Neural cell (in vitro differentiated cells): ENCODE results near the gene DCHS1. TPM values are rescaled to one million over a fixed set of nuclear protein-coding genes. Genes with fewer than 3 reads are reported as not detected.

Source experiments
- H2AFZ ChIP-seq: fragments of 200-600, 300-800 bp; sonication (generic), shearing (Covaris generic); 2 replicates; pipeline ENCODE4 v1.6.0; 2014; ENCODE audit warnings: low read depth, mild to moderate bottlenecking, antibody characterized with exemption, low read length, moderate library complexity
- H3F3A ChIP-seq: fragments of 200-600 bp; shearing (Covaris generic); 2 replicates; pipeline ENCODE4 v1.6.1; 2016; ENCODE audit warnings: mild to moderate bottlenecking, moderate library complexity, mixed read lengths, antibody characterized with exemption, low read length; ENCODE audit not compliant: insufficient read depth, poor library complexity, severe bottlenecking
- H3K27ac ChIP-seq: fragments of 200-600, 300-800 bp; sonication (generic), shearing (Covaris generic); 2 replicates; pipeline ENCODE4 v1.5.1; 2014; ENCODE audit warnings: mild to moderate bottlenecking, low read length, moderate library complexity
- H3K27me3 ChIP-seq: fragments of 300-800, 200-600 bp; sonication (generic), shearing (Covaris generic); 2 replicates; pipeline ENCODE4 v1.6.0; 2014; ENCODE audit warnings: mild to moderate bottlenecking, low read depth, low read length, moderate library complexity; ENCODE audit not compliant: insufficient read depth
- H3K36me3 ChIP-seq: fragments of 300-800, 200-600 bp; sonication (generic), shearing (Covaris generic); 2 replicates; pipeline ENCODE4 v1.5.1; 2014; ENCODE audit warnings: mild to moderate bottlenecking, antibody characterized with exemption, low read length, moderate library complexity; ENCODE audit not compliant: insufficient read depth
- H3K4me2 ChIP-seq: fragments of 300-800, 200-600 bp; sonication (generic), shearing (Covaris generic); 2 replicates; pipeline ENCODE4 v1.6.0; 2014; ENCODE audit warnings: mild to moderate bottlenecking, low read length
- H3K4me3 ChIP-seq: fragments of 300-800, 200-600 bp; sonication (generic), shearing (Covaris generic); 2 replicates; pipeline ENCODE4 v1.5.1; 2014; ENCODE audit warnings: mild to moderate bottlenecking, low read length, moderate library complexity
- H3K79me2 ChIP-seq: fragments of 200-600 bp; shearing (Covaris generic); replicated peaks from 2 replicates; pipeline ENCODE4 v1.6.0; 2014; ENCODE audit warnings: mild to moderate bottlenecking, low read length, moderate library complexity; ENCODE audit not compliant: insufficient read depth
- H3K9ac ChIP-seq: fragments of 300-800, 200-600 bp; sonication (generic), shearing (Covaris generic); 2 replicates; pipeline ENCODE4 v1.6.1; 2016; ENCODE audit warnings: mild to moderate bottlenecking, low read length, mixed read lengths
- H3K9me2 ChIP-seq: fragments of 200-600 bp; shearing (Covaris generic); 2 replicates; pipeline ENCODE4 v1.6.1; 2016; ENCODE audit warnings: mild to moderate bottlenecking, low read length, mixed read lengths; ENCODE audit not compliant: insufficient read depth
- H3K9me3 ChIP-seq: fragments of 200-600, 300-800 bp; sonication (generic), shearing (Covaris generic); 2 replicates; pipeline ENCODE4 v1.6.1; 2016; ENCODE audit warnings: mild to moderate bottlenecking, mixed run types, low read length, moderate library complexity, mixed read lengths
- H4K20me1 ChIP-seq: fragments of 200-600 bp; shearing (Covaris generic); 2 replicates; pipeline ENCODE4 v1.6.1; 2016; ENCODE audit warnings: mild to moderate bottlenecking, mixed run types; ENCODE audit not compliant: insufficient read depth
- EP300 ChIP-seq: fragments of 450-650 bp; conservative IDR thresholded peaks from 2 replicates; pipeline ENCODE4 v1.6.1; 2014; ENCODE audit warnings: antibody characterized with exemption, mild to moderate bottlenecking, moderate library complexity; ENCODE audit not compliant: poor library complexity, severe bottlenecking
- EZH2 ChIP-seq: fragments of 200-600, 300-800 bp; shearing (Covaris generic), sonication (generic); IDR thresholded peaks from 2 replicates; pipeline ENCODE4 v1.6.1; 2014; ENCODE audit warnings: antibody characterized with exemption, low read length, borderline replicate concordance, mild to moderate bottlenecking; ENCODE audit not compliant: insufficient read depth, poor library complexity, severe bottlenecking
- MXI1 ChIP-seq: fragments of 450-650 bp; conservative IDR thresholded peaks from 2 replicates; pipeline ENCODE4 v1.6.1; 2014; ENCODE audit warnings: antibody characterized with exemption, mild to moderate bottlenecking; ENCODE audit not compliant: poor library complexity, severe bottlenecking
- POLR2AphosphoS5 ChIP-seq: IDR thresholded peaks from 2 replicates; pipeline ENCODE4 v1.6.1; 2012
- RAD21 ChIP-seq: fragments of 450-650 bp; conservative IDR thresholded peaks from 2 replicates; pipeline ENCODE4 v1.6.1; 2014; ENCODE audit warnings: antibody characterized with exemption, mild to moderate bottlenecking, moderate library complexity
- SMC3 ChIP-seq: fragments of 450-650 bp; conservative IDR thresholded peaks from 2 replicates; pipeline ENCODE4 v1.6.1; 2014; ENCODE audit warnings: antibody characterized with exemption, mild to moderate bottlenecking, moderate library complexity; ENCODE audit not compliant: poor library complexity
- TAF1 ChIP-seq: IDR thresholded peaks from 2 replicates; pipeline ENCODE4 v1.6.1; 2012; ENCODE audit warnings: low read depth
- polyA plus RNA-seq: library from polyadenylated mRNA; depleted of rRNA; stranded (reverse); fragments of >200 nt; gene quantifications from 2 replicates; pipeline ENCODE4 v1.2.3, GENCODE V29; 2014
- TF ChIP-seq, protein P1 (sequence below): IDR thresholded peaks from 2 replicates; pipeline ENCODE4 v1.6.1; 2012; ENCODE audit warnings: borderline replicate concordance
- TF ChIP-seq, protein P2 (sequence below): fragments of 450-650 bp; IDR thresholded peaks from 2 replicates; pipeline ENCODE4 v1.5.1; 2014; ENCODE audit warnings: antibody characterized with exemption, mild to moderate bottlenecking, moderate library complexity; ENCODE audit not compliant: poor library complexity, severe bottlenecking

The DCHS1 gene
- polyA plus RNA-seq, 1 donor from 2014 or later = 30.1 TPM

DNA sequence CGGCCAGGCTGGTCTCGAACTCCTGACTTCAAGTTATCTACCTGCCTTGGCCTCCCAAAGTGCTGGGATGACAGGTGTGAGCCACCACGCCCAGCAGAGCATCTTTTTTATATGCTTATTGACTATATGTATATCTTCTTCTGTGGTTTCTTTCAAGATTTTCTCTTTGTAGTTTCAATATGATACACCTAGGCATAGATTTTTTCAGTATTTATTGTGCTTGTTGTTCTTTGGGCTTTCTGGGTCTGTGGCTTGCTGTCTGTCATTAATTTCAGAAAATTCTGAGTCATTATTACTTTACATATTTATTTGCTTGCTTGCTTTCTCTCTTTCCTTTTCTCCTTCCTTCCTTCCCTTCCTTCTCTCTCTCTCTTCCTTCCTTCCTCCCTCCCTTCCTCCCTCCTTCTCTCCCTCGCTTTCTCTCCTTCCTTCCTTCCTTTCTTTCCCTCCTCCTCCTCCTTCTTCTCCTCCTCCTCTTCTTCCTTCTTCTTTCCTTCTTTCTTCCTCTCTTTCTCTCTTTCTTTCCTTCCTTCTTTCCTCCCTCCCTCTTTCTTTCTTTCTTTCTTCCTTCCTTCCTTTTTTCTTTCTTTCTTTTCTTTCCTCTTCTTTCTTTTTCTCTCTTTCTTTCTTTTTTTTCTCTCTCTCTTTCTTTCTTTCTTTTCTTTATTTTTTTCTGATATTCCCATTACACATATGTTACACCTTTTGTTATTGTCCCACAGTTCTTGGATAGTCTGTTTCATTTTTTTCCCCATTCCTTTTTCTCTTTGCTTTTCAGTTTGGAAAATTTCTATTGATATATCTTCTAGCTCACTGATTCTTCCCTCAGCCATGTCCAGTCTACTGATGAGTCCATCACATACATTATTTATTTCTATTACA lies 10.9 kb upstream of the DCHS1 start:
- Histone ChIP-seq H3K9me2 (no peaks in the 10 kb centered on the region), H3K27me3 (no peaks in the 10 kb centered on the region), H3K9me3 (no peaks in the 10 kb centered on the region), H3K27ac (no peak overlapping the region), H2AFZ (no peak overlapping the region), H3K4me2 (no peak overlapping the region), H3F3A (no peaks in the 10 kb centered on the region), H4K20me1 (no peaks in the 10 kb centered on the region), H3K79me2 (no peaks in the 10 kb centered on the region), H3K4me3 (no peak overlapping the region), H3K9ac (no peak overlapping the region), H3K36me3 (no peaks in the 10 kb centered on the region)
- no peak for TF ChIP-seq MXI1
- TF ChIP-seq EP300 = no peak
- TF ChIP-seq, protein P1, sequence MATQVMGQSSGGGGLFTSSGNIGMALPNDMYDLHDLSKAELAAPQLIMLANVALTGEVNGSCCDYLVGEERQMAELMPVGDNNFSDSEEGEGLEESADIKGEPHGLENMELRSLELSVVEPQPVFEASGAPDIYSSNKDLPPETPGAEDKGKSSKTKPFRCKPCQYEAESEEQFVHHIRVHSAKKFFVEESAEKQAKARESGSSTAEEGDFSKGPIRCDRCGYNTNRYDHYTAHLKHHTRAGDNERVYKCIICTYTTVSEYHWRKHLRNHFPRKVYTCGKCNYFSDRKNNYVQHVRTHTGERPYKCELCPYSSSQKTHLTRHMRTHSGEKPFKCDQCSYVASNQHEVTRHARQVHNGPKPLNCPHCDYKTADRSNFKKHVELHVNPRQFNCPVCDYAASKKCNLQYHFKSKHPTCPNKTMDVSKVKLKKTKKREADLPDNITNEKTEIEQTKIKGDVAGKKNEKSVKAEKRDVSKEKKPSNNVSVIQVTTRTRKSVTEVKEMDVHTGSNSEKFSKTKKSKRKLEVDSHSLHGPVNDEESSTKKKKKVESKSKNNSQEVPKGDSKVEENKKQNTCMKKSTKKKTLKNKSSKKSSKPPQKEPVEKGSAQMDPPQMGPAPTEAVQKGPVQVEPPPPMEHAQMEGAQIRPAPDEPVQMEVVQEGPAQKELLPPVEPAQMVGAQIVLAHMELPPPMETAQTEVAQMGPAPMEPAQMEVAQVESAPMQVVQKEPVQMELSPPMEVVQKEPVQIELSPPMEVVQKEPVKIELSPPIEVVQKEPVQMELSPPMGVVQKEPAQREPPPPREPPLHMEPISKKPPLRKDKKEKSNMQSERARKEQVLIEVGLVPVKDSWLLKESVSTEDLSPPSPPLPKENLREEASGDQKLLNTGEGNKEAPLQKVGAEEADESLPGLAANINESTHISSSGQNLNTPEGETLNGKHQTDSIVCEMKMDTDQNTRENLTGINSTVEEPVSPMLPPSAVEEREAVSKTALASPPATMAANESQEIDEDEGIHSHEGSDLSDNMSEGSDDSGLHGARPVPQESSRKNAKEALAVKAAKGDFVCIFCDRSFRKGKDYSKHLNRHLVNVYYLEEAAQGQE = no peak
- no peak for TF ChIP-seq SMC3
- TF ChIP-seq, protein P2, sequence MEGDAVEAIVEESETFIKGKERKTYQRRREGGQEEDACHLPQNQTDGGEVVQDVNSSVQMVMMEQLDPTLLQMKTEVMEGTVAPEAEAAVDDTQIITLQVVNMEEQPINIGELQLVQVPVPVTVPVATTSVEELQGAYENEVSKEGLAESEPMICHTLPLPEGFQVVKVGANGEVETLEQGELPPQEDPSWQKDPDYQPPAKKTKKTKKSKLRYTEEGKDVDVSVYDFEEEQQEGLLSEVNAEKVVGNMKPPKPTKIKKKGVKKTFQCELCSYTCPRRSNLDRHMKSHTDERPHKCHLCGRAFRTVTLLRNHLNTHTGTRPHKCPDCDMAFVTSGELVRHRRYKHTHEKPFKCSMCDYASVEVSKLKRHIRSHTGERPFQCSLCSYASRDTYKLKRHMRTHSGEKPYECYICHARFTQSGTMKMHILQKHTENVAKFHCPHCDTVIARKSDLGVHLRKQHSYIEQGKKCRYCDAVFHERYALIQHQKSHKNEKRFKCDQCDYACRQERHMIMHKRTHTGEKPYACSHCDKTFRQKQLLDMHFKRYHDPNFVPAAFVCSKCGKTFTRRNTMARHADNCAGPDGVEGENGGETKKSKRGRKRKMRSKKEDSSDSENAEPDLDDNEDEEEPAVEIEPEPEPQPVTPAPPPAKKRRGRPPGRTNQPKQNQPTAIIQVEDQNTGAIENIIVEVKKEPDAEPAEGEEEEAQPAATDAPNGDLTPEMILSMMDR = no peak
- no peak for TF ChIP-seq POLR2AphosphoS5
- no peak for TF ChIP-seq TAF1
- no peak for TF ChIP-seq RAD21
- no peak for TF ChIP-seq EZH2

DNA sequence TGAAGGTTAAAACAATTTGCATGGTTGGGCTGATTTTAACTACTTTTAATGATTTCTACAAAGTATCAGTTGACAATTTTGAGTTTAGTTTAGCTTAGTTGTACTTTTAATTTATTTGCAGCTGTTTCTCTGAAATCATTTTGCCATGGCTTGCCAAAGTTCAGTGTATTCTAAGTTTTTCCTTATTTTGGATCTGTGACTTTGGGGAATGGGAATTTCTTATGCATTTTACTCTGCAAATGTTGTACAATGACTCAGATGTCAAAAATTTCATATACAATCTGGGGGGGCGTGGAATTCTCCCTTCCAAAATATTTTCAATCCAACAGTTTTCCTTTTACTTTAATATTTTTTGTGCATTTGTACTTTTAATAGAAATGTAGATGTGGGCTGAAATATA lies 8.9 kb upstream of the DCHS1 start:
- no peak overlapping the region for H3K4me3 ChIP-seq
- H3K79me2 ChIP-seq = no peaks in the 10 kb centered on the region
- H3K27ac ChIP-seq = no peak overlapping the region
- no peak overlapping the region for H3K4me2 ChIP-seq
- H4K20me1 ChIP-seq = no peaks in the 10 kb centered on the region
- no peaks in the 10 kb centered on the region for H3K27me3 ChIP-seq
- H3K9ac ChIP-seq = no peak overlapping the region
- H3K9me3 ChIP-seq = no peaks in the 10 kb centered on the region
- H3K9me2 ChIP-seq = no peaks in the 10 kb centered on the region
- no peaks in the 10 kb centered on the region for H3F3A ChIP-seq
- H2AFZ ChIP-seq = no peak overlapping the region
- TF ChIP-seq RAD21 (no peak), EP300 (no peak), MXI1 (no peak), POLR2AphosphoS5 (no peak), SMC3 (no peak), EZH2 (no peak), TAF1 (no peak)
- TF ChIP-seq, protein P2 = no peak
- TF ChIP-seq, protein P1 = no peak
- H3K36me3 ChIP-seq = no peaks in the 10 kb centered on the region
